ENCODE results near the gene COL28A1. TPM values are rescaled to one million over a fixed set of nuclear protein-coding genes. Genes with fewer than 3 reads are reported as not detected.

Gene COL28A1
- total RNA-seq, 4 donors from 2014 or later: 0.25 to 3.0 (median 0.65) TPM

- DNase-seq (ENCODE audit: low spot score) (no peak), ATAC-seq (ENCODE audit: low FRiP score) (no peak)
- no peak for TF ChIP-seq CTCF (IDR thresholded peaks at IDR 0.05)
Observed at GRCh38 chr7:7576344-7576743, 40.7 kb upstream of the COL28A1 start.

GRCh38 chr7:7573701-7574100 lies 38.0 kb upstream of the COL28A1 start:
- ATAC-seq (ENCODE audit: low FRiP score) (no peak), DNase-seq (ENCODE audit: low spot score) (no peak)
- no peak for TF ChIP-seq CTCF (IDR thresholded peaks at IDR 0.05)

GRCh38 chr7:7570584-7570983 lies 34.9 kb upstream of the COL28A1 start:
- ATAC-seq (ENCODE audit: low FRiP score) (no peak), DNase-seq (ENCODE audit: low spot score) (no peak)
- TF ChIP-seq CTCF (IDR thresholded peaks at IDR 0.05): no peak

GRCh38 chr7:7569615-7570014 lies 33.9 kb upstream of the COL28A1 start:
- TF ChIP-seq CTCF (IDR thresholded peaks at IDR 0.05): no peak
- DNase-seq (ENCODE audit: low spot score) (no peak), ATAC-seq (ENCODE audit: low FRiP score) (no peak)

- DNase-seq (ENCODE audit: low spot score) (no peak), ATAC-seq (ENCODE audit: low FRiP score) (no peak)
- TF ChIP-seq CTCF (IDR thresholded peaks at IDR 0.05): no peak
Observed at GRCh38 chr7:7569081-7569527, 33.4 kb upstream of the COL28A1 start.

- DNase-seq (ENCODE audit: low spot score) (no peak), ATAC-seq (ENCODE audit: low FRiP score) (no peak)
- TF ChIP-seq CTCF (IDR thresholded peaks at IDR 0.05): no peak
Observed at GRCh38 chr7:7568553-7568952, 32.9 kb upstream of the COL28A1 start.

GRCh38 chr7:7567898-7568531 lies 32.3 kb upstream of the COL28A1 start:
- TF ChIP-seq CTCF (IDR thresholded peaks at IDR 0.05): no peak
- DNase-seq (ENCODE audit: low spot score): no peak
- no peak for ATAC-seq (ENCODE audit: low FRiP score)

Measured in omental fat pad (tissue), 4 donors.